ENCODE measurements around the gene GPC6. TPM values are rescaled to one million over a fixed set of nuclear protein-coding genes. Genes with fewer than 3 reads are reported as not detected.

The GPC6 gene
- polyA plus RNA-seq, 1 donor = 4.1 TPM

- DNase-seq = no peak
These were observed 525.9 kb downstream of the GPC6 start for GRCh38 chr13:93752541-93752940.

GRCh38 chr13:93753639-93754038, 527.0 kb downstream of the GPC6 start:
- DNase-seq = no peak

- DNase-seq = no peak
These were observed 528.7 kb downstream of the GPC6 start for GRCh38 chr13:93755341-93755740.

GRCh38 chr13:93758575-93758974, 532.0 kb downstream of the GPC6 start:
- DNase-seq = no peak

GRCh38 chr13:93762708-93763426, 536.3 kb downstream of the GPC6 start:
- DNase-seq = no peak

GRCh38 chr13:93765062-93765461, 538.5 kb downstream of the GPC6 start:
- DNase-seq = no peak

- DNase-seq = no peak
These were observed 539.2 kb downstream of the GPC6 start for GRCh38 chr13:93765811-93766210.

- no peak for DNase-seq
These were observed 540.1 kb downstream of the GPC6 start for GRCh38 chr13:93766719-93767118.

GRCh38 chr13:93767180-93767916, 540.7 kb downstream of the GPC6 start:
- DNase-seq = no peak

- DNase-seq = no peak
These were observed 541.4 kb downstream of the GPC6 start for GRCh38 chr13:93767917-93768409.

- no peak for DNase-seq
These were observed 542.5 kb downstream of the GPC6 start for GRCh38 chr13:93769101-93769500.

- DNase-seq = no peak
These were observed 543.0 kb downstream of the GPC6 start for GRCh38 chr13:93769607-93770006.

GRCh38 chr13:93771227-93771626, 544.6 kb downstream of the GPC6 start:
- DNase-seq = no peak

GRCh38 chr13:93771782-93772181, 545.2 kb downstream of the GPC6 start:
- DNase-seq = no peak

- no peak for DNase-seq
These were observed 547.9 kb downstream of the GPC6 start for GRCh38 chr13:93774506-93774905.

- DNase-seq = no peak
These were observed 548.4 kb downstream of the GPC6 start for GRCh38 chr13:93775027-93775426.

- no peak for DNase-seq
These were observed 549.0 kb downstream of the GPC6 start for GRCh38 chr13:93775507-93776108.

- no peak for DNase-seq
These were observed 550.3 kb downstream of the GPC6 start for GRCh38 chr13:93776936-93777335.

GRCh38 chr13:93777504-93777903, 550.9 kb downstream of the GPC6 start:
- DNase-seq = no peak

- DNase-seq = no peak
These were observed 551.9 kb downstream of the GPC6 start for GRCh38 chr13:93778548-93778947.

- DNase-seq = no peak
These were observed 557.6 kb downstream of the GPC6 start for GRCh38 chr13:93784191-93784590.

- DNase-seq = no peak
These were observed 560.4 kb downstream of the GPC6 start for GRCh38 chr13:93786846-93787489.

GRCh38 chr13:93788456-93788855, 561.8 kb downstream of the GPC6 start:
- no peak for DNase-seq
